NCI-H748 (cell line): ENCODE results near the gene SV2C.
"Not testable (repeated sequence)": the region's sequence is repeated elsewhere in the genome, so short reads cannot be mapped to it uniquely, and the experiment has no call there.

Experiments used
- DNase-seq: peaks from one replicate; lab custom pipeline; 2025; ENCODE audit not compliant: unreplicated experiment; lab: John Stamatoyannopoulos, UW

The SV2C gene

GRCh38 chr5:76082772-76083554 lies at the start of gene SV2C:
SV2C (plus strand) TSS chr5:76083383; CDS start chr5:76131751, 48,368 bp downstream.
- peak; percentile 87 for DNase-seq

- DNase-seq: peak; percentile 90
Measured at GRCh38 chr5:76037736-76038151, 45.4 kb upstream of the SV2C start.

- DNase-seq: peak; percentile 33
Measured at GRCh38 chr5:76038212-76038611, 45.0 kb upstream of the SV2C start.

- no peak for DNase-seq
Measured at GRCh38 chr5:76040806-76041205, 42.4 kb upstream of the SV2C start.

GRCh38 chr5:76041863-76042262 lies 41.3 kb upstream of the SV2C start:
- DNase-seq: no peak

GRCh38 chr5:76046741-76047140 lies 36.4 kb upstream of the SV2C start:
- no peak for DNase-seq

DNA sequence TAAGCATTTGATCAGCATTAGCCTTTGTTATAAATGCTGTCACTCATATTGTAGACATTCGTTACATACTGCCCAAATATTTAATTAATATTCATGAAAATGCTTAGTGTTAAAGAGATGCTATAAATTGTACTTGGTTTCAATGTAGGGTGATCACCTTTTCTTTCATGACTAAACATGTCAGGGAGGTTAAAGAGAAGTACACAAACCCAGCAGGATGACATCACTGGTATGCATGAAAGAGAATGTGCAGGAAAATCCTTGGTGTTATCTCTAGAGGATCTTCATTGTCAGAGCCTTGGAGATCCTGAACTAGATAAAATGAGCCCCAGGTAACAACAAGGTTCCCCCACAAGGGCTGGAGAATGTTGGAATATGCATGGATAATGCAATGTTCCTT lies 33.0 kb upstream of the SV2C start:
- DNase-seq: peak; percentile 23

DNA sequence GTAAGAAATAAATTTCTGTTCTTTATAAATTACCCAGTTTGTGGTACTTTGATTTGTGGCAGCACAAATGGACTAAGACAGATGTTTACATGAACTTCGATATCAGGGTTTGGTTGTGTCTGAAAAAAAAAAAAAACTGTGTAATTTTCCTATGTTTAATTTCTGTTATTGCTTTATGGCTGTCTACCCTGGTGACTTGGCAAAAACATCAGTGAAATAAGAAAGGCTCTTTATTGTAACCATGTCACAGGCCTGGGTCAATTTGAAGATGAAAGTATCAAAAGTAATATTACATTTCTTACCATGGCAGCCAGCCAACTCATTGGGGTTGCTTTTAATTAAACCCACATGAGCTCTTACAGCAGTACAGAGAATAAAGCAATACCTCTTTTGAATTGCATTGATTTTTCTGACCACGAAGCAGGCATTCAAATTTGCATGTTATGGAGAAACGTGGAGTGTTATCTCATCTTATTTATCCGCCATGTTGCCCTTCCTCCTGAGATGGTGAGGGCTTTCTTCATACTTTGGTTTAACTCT lies 20.6 kb upstream of the SV2C start:
- DNase-seq: no peak

- DNase-seq: no peak
Measured at GRCh38 chr5:76065258-76065657, 17.9 kb upstream of the SV2C start.

DNA sequence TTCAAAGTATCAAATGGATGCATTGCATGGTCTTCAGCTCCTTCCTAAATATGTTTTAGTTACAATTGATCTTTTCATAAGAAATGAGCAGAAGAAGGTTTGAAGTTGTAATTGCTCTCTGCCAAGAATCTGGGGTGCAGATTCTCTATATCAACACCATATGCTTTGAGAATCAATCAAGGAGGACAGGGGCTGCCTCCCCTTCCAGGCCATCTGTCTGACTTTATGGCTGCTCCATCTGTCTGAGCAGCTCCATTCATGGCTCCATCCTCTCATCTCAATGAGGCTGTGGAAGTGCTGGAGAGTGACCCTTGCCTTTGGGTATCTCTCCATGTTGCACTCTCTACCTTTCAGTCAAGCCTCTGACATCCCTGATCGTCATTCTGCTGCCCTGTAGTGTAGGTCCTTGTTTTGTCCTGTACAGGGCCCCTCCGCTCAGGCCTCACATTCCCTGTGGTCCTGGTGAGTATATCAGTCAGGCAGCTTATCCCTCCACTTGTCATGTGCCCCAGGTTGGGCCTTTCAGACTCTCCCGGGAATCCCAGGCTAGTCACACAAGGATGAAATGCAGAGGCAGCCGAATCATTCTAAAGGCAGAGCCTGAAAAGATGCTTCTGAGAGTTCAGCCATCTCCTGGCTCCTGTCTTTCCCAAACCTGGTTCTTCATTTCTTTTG lies 14.0 kb upstream of the SV2C start:
- DNase-seq: no peak

- peak; percentile 22 for DNase-seq
Measured at GRCh38 chr5:76074487-76075065, 8.6 kb upstream of the SV2C start.

- DNase-seq: peak; percentile 74
Measured at GRCh38 chr5:76081811-76082771, 1.1 kb upstream of the SV2C start.

- DNase-seq: peak; percentile 86
Measured at GRCh38 chr5:76083555-76084495, 642 bp downstream of the SV2C start.

DNA sequence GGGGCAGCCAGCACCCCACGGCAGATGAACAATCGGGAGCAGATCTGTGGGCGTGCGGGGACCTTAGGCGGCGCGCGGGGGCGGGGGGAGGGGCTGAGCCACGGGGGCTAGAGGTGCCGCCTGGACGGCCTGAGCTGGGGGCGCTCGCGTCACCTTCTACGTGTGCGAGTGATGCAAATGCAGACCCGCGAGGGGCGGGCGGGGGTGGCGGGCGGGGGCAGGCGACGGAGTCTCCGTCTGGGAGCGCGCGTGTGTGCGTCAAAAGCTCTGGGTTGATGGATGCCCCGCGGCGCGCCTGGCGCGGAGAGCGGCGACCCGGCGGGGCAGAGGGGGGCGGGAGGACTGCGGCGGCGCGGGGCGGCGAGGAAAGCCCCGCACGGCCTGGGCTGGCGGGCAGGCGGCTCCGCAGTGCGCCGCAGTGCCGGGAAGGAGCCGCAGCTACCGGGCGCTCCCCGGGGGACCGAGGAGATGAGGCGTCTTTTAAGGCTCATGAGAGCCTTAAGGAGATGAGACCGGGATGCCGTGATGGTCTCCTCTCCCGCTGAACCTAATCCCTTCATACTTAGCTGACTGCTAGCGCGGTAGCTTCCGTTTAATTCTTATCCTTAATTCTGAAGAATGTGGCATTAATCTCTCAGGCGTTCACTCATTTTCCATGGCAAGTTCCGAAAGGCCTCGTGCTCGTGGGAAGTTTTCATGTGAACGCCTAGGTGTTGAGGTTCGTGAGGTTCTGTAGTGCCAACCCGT lies 1.5 kb downstream of the SV2C start:
- peak; percentile 88 for DNase-seq

GRCh38 chr5:76085243-76085579 lies 2.0 kb downstream of the SV2C start:
- no peak for DNase-seq

DNA sequence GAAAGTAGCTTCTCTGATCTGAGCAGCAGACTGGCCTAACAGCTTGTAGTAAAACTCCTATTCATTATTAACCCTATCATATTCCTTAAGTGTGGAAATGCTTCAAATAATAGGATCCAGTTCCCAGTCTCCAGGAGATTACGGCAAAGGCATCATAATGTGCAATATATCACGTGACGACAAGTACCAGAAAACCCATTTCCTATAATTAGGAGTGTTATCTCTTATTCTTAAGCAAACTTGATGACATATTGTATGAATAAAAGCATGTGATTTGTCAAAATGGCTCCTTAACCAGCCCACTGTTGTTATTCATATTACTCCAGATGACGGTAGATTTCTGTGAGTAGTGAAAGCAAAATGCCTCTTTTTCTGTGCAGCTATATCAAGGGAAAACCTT lies 2.9 kb downstream of the SV2C start:
- peak; percentile 11 for DNase-seq

GRCh38 chr5:76089156-76089555 lies 6.0 kb downstream of the SV2C start:
- DNase-seq: not testable (repeated sequence)

- DNase-seq: no peak
Measured at GRCh38 chr5:76091351-76091750, 8.2 kb downstream of the SV2C start.

- DNase-seq: no peak
Measured at GRCh38 chr5:76099286-76099702, 16.1 kb downstream of the SV2C start.
